Measurements from ENCODE around the gene STAMBP. TPM values are rescaled to one million over a fixed set of nuclear protein-coding genes. Genes with fewer than 3 reads are reported as not detected.

Gene STAMBP
- 20.0 and 34.2 TPM in 2 replicates for total RNA-seq

DNA sequence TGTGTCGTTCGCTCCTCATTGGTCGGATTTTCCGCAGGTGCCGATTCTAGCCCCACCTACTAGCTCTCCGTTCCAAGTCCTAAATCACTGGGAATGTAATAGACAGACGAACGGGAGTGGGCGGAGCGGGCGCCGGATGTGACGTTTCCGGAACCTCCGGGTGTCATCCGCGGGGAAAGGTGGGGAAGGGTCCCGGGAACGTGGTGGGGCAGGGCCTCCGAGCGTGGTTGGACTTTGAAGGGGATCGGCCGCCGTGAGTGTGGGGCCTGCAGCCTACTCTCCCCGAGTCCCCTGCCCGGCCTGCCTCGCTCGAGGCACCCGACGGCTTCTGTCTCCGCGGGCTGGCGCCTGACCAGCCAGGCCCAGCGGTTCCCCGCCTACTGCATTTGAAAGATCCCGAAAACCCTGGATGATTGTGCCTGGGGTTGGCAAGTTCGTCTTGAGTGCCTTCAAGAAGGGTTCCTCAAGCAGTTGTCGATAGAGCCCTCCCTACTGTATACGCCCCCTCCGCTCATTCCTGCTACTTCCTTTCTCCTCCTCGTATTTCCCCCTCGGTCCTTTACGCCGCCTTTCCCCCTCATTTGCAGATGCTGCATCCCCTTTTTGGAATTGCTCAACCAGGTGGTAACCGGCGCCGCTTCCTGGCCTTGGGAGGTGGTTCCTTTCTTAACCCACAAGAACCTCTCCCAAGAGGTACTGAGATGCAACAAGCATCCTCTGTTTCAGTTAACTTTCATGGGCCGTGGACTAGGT, at the start of gene STAMBP:
Gene STAMBP, plus strand, starts transcription at position 144 of the 753 bp plus-strand sequence. CDS start 1,896 bp downstream, outside the sequence.

GRCh38 chr2:73779467-73780236, 49.1 kb upstream of the STAMBP start, which contains the start of gene DUSP11:
DUSP11 (minus strand) TSS chr2:73780103; CDS start chr2:73779974, 129 bp downstream.

GRCh38 chr2:73783883-73784282, 44.9 kb upstream of the STAMBP start, which contains the start of gene C2orf78:
C2orf78 (plus strand) TSS chr2:73784183; CDS start chr2:73784310, 127 bp downstream.

DNA sequence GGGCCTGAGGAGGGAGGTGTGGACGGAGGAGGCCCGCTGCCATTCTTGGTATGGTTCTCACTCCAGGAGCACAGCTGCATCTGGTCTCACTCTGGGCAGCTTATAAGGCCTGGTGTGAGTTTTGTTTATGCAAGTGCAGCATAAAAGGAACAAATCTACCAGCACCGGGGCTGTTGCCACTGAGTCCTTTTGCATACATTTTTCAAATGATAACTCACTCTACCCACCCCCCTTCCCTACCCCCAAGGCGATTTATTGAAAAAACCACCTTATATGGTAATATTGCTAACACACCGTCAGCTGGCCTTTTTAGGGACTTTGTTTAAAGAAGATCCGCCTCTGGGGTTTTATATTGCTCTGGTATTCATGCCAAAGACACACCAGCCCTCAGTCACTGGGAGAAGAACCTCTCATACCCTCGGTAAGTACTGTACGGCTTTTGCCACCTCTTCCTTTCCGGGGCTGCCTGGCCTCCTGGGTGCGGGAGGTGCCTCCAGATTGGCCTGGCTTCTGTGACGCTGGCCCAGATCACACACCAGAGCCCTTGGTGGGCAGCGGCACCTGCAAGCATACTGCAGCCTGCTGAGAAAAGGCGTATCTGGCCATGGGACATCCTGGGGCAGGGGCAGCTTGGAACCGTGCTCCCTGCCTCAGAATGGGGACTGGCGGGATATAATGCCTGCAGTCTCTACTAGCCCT, 64.0 kb downstream of the STAMBP start, which contains the start of gene ACTG2:
Gene ACTG2, plus strand, starts transcription at position 378 of the 699 bp plus-strand sequence. CDS start 8,304 bp downstream, outside the sequence.

Other genes starting within 250 kb of the STAMBP start
- not detected in 2 replicates for gene NAT8, start 186.5 kb upstream of the STAMBP start, total RNA-seq
- gene TPRKB, start 91.6 kb upstream of the STAMBP start, total RNA-seq = 31.6 and 39.9 TPM in 2 replicates
- 26.6 and 30.5 TPM in 2 replicates for gene DUSP11, start 48.9 kb upstream of the STAMBP start, total RNA-seq
- gene C2orf78, start 44.8 kb upstream of the STAMBP start, total RNA-seq = not detected in 2 replicates
- 0.18 TPM in 1 of 2 replicates, not detected in the other for gene ACTG2, start 64.0 kb downstream of the STAMBP start, total RNA-seq
- 75.1 and 85.1 TPM in 2 replicates for gene DGUOK, start 97.9 kb downstream of the STAMBP start, total RNA-seq
- 3.4 and 3.9 TPM in 2 replicates for gene TET3, start 155.9 kb downstream of the STAMBP start, total RNA-seq